Activated T-helper 2 cell treated with anti-CD3 and anti-CD28 coated beads, Interferon-gamma antibody, Interleukin-2, Interleukin-4, amounts not matched to agents 10 μg/mL and 5 μg/mL and 100 μg/mL, durations not matched to agents 14 hours and 24 hours and 36 hours (primary cell): ENCODE measurements around the gene COL13A1. TPM values are rescaled to one million over a fixed set of nuclear protein-coding genes. Genes with fewer than 3 reads are reported as not detected.

Experiments
- DNase-seq: peaks from one replicate; pipeline ENCODE4 v3.0.0; 2021; ENCODE audit warnings: low spot score
- H3K27ac Mint-ChIP-seq: one replicate; pipeline ENCODE4 v1.8.0; 2021; ENCODE audit warnings: mixed read lengths
- H3K27me3 Mint-ChIP-seq: one replicate; pipeline ENCODE4 v1.8.0; 2021; ENCODE audit warnings: low read depth, mixed read lengths
- H3K36me3 Mint-ChIP-seq: one replicate; pipeline ENCODE4 v1.8.0; 2021; ENCODE audit warnings: low read depth, mixed read lengths
- H3K4me1 Mint-ChIP-seq: one replicate; pipeline ENCODE4 v1.8.0; 2021; ENCODE audit warnings: low read depth, mixed read lengths
- H3K4me3 Mint-ChIP-seq: one replicate; pipeline ENCODE4 v1.8.0; 2021; ENCODE audit warnings: low read depth, mild to moderate bottlenecking, moderate library complexity, mixed read lengths
- H3K9me3 Mint-ChIP-seq: one replicate; pipeline ENCODE4 v1.8.0; 2021; ENCODE audit warnings: mixed read lengths
- intact Hi-C: fragments of 100-400 bp; cut with micrococcal nuclease; formaldehyde crosslinking; loops from one replicate; pipeline ENCODE4 v1.15.1; 2023
- total RNA-seq: library from RNA; stranded (reverse); gene quantifications from 2 replicates; pipeline ENCODE4 v1.2.3, GENCODE V29; 2022

Gene COL13A1
- total RNA-seq, 1 donor from 2014 or later = not detected

DNA sequence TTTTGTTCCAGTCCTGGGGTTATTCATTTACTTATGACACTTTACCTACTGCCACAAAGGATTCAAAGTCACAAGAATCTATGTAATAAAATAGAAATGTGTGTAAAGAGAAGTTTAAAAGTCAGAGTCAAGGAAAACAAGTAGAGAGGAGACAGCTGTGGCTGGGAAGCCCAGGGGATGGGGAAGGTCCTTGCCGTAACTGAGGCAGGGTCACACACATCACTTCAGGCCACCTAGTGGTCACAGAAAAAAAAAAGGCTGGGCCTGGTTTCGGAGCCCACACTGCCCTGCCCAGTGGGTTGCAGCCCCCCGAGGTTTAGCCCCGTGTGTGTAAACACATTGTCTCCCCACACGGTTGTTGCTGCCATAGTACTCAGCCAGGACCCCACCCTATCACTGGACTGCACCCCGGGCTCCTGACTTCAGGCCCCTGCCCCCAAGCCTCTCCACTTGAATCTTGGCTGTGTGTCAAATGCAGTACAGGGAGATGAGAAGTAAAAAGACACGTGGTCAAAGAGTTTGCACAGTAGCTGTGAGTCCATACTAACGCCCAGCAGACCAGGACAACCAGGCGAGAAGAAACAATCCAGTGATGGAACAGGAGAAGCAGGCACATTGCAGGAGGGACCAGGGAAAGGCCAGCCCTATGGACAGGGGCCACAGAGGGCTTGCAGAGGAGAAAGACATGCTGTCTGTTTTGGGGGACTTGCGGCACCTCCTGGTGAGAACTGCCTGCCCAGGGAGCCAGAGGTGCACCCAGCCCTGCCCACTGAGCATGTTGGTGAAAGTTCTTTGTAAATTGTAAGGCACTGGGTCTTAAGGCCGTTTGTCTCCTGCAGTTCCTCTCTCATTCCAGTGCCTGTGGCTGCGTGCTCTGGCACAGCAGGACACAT, 159.5 kb downstream of the COL13A1 start:
- no peak overlapping the region for H3K27ac Mint-ChIP-seq

DNA sequence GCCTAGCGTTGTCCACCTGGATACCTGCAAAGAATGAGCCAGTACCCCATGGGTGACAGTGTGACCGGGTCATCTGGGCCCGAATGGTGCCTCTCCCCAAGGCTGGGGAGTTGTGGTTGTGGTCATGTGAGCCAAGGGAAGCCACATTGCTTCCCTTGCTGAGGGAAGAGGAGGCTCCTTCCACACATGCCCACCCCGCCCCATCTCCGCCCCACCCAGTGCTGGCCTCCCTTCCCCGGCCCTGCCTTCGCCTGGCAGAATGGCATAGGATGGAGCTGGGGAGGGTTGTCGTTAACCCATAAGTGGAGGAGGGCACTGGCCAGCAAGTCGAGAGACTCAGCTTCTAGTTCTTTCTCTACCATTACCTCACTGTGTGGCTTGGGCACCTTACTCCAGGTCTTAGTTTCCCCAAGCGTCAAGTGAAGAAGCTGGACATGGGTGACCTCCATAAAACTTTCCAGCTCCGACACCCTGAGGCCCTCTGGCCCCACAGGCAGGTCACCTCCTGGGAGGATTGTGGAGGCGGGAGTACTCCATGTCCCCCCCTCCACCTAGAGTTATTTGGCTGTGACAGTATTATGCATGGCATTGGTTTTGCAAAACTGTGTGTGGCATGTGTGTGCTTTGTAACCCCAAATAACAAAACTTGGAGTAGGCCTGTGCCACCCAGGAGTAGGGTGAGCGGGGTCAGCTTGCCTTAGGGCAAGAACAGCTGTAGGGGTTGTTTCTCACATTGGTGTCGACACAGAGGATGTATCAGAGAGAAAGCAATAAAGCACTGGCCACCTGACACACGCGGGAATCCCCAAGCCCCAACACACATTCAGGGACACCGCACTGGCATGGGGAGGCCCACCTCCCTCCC, 160.4 kb downstream of the COL13A1 start:
- H3K36me3 Mint-ChIP-seq = no peaks in the 10 kb centered on the region
- H3K9me3 Mint-ChIP-seq = no peaks in the 10 kb centered on the region
- no peak overlapping the region for H3K4me3 Mint-ChIP-seq
- DNase-seq = no peak
- no peak overlapping the region for H3K27ac Mint-ChIP-seq
- no peaks in the 10 kb centered on the region for H3K4me1 Mint-ChIP-seq
- peaks cover 10% of the 10 kb centered on the region for H3K27me3 Mint-ChIP-seq
- intact Hi-C loops = no loop called here

More for the DNA sequence above, 159.5 kb downstream of the COL13A1 start:
- DNase-seq = no peak
- intact Hi-C loops = no loop called here
- no peaks in the 10 kb centered on the region for H3K36me3 Mint-ChIP-seq
- no peaks in the 10 kb centered on the region for H3K4me1 Mint-ChIP-seq
- no peak overlapping the region for H3K4me3 Mint-ChIP-seq
- H3K27me3 Mint-ChIP-seq = peaks cover 10% of the 10 kb centered on the region
- H3K9me3 Mint-ChIP-seq = no peaks in the 10 kb centered on the region

DNA sequence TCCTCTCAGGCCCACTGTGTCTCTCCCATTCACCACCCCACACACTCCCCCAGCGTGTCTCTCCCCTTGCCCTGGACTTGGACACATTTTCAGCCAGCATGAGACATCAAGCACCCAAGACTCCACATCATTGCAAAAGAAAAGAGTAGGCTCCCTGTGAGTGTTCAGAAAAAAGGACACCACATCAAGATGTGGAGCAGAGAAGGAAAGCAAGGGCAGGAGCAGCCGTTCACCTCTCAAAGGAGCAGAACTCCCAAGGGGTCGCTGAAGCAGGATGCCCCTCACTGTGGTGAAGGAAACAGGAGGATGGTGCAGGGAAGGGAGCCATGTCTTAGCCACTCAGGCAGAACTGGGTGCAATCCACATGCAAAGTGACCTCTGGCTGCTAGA, 161.0 kb downstream of the COL13A1 start:
- Mint-ChIP-seq H3K36me3 (no peaks in the 10 kb centered on the region), H3K4me3 (no peak overlapping the region), H3K9me3 (no peaks in the 10 kb centered on the region), H3K27me3 (peaks cover 10% of the 10 kb centered on the region), H3K27ac (no peak overlapping the region), H3K4me1 (no peaks in the 10 kb centered on the region)
- no peak for DNase-seq
- intact Hi-C loops = no loop called here

DNA sequence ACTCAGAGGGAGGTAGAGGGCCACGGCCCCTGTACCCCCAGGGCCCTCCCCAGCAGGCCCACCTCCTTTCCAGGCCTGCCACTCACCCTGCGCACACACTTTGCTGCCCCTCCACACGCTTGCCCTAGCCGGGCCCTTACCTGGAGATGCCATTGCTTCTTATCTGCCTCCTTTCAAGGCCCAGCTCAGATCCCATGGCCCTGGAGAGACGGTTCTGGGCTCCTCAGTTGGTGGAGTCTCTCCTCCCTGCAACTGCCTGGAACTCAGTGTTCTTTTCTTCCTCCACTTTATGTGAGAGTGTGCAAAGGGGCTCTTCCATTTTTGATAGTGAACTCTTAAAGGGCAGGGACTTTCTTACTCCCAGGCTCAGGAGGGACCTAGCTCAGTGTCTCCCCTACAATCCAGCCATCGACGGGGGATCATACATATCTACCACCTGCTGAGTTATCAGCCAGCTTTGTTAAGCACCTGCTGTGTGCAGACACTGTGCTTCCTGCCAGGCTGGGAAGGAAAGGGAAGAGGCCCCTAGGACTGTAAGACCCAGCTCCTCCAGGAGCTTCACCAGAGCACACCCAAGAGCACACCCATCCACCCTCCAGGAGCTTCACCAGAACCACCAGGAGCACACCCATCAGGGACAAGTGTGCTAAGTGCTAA, 161.6 kb downstream of the COL13A1 start:
- H3K27me3 Mint-ChIP-seq = peaks cover 9% of the 10 kb centered on the region
- no peaks in the 10 kb centered on the region for H3K9me3 Mint-ChIP-seq
- H3K4me1 Mint-ChIP-seq = no peaks in the 10 kb centered on the region
- DNase-seq = no peak
- no peaks in the 10 kb centered on the region for H3K36me3 Mint-ChIP-seq
- H3K27ac Mint-ChIP-seq = no peak overlapping the region
- intact Hi-C loops = no loop called here
- H3K4me3 Mint-ChIP-seq = no peak overlapping the region

DNA sequence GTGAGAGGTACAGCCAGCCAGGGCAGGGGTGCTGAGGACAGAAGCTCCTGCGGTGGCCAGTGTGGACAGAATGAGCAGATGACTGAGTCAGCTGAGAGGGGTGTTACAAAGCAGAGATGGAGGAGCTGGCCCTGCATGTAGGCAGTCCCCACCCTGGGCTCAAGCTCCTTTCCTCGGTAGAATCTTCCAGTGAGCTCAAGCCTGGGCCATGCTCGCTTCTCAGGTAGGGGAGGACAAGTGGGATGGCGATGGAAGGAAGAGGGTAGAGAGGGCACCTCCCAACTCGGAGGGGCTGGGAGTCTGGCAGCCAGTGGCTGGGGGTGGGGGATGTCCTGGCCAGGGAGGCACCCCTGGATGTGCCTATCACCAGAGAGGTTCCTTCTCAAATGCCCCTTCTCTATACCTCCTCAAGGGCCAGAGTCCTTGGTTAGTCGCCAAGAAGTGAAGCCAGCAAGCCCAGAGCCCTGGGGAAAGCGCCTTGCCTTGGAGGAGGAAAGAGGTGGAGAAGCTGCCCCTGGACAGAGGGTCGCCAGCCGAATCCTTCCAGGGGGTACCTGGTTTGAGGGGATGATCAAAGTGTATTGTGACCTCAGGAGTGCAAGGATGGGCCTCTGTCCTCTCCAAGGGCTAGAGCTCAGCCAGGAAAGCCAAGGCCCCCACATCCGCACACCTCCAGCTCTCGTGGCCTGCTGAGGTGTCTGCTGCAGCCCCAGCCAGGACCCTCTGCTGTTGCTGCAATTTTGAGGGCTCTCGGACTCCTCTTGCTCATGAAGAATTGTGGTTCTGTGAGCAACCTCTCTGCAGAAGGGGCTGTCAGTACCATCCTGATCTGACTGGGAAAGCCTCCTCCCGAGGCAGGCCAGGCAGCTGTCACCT, 162.4 kb downstream of the COL13A1 start:
- Mint-ChIP-seq H3K4me3 (no peak overlapping the region), H3K27ac (no peak overlapping the region), H3K9me3 (no peaks in the 10 kb centered on the region), H3K4me1 (no peaks in the 10 kb centered on the region), H3K27me3 (peaks cover 7% of the 10 kb centered on the region), H3K36me3 (no peaks in the 10 kb centered on the region)
- DNase-seq = no peak
- intact Hi-C loops = no loop called here

DNA sequence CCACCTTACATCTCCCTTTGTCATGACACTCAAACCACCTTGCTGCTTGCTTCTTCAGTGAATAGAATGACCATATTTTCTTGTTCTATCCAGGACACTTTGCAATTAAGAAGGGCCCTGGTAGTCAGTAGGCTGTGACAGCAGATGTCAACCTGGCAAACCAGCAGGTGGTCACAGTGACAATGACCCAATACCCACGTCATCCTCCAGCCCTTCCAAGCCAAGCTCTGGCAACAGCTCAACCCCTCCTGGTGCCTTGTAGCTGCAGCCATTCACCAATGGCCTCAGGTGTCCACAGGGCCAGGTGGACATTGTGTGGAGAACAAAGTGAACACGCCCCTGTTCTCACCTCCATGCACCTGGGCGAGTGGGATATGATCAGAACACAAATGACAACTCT, 163.4 kb downstream of the COL13A1 start:
- Mint-ChIP-seq H3K4me3 (no peak overlapping the region), H3K4me1 (no peaks in the 10 kb centered on the region), H3K27me3 (peaks cover 5% of the 10 kb centered on the region), H3K27ac (no peak overlapping the region), H3K9me3 (no peaks in the 10 kb centered on the region), H3K36me3 (no peaks in the 10 kb centered on the region)
- intact Hi-C loops = no loop called here
- DNase-seq = no peak

DNA sequence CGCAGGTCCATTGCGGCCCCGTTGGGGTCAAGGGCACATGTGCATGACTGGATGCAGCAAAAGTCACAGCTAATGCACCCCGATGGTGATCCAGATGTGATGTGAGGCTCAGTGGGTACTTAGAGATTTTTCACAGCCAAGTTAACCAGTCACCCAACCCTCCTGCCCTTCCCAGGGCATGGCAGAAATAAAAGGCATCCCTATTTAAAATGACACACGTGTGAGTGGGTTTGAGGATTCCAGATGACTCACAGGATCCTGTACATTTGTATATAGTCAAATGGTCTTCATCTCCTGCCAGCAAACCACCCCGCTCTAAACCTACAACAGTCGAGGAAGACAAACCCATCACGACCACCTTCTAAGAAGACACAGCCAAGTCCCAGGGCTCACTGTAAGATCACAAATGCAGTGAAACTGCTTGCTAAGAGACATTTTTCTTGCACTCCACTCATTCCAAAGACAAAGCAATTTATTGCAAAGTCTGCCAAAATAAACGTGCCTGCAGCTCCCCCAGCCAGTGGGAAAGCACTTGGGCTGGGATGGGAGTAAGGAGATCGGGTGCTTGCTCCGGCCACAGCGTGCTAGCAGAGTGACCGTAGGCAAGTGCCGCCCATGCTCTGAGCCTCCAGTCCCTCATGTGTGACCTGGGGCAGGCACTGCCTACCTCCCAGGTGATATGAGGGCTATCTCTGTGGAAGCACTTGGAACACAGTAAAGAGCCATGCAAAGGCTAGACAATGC, 164.4 kb downstream of the COL13A1 start:
- Mint-ChIP-seq H3K36me3 (no peaks in the 10 kb centered on the region), H3K27me3 (peaks cover 10% of the 10 kb centered on the region), H3K4me3 (no peak overlapping the region), H3K9me3 (no peaks in the 10 kb centered on the region), H3K4me1 (no peaks in the 10 kb centered on the region), H3K27ac (no peak overlapping the region)
- no peak for DNase-seq
- intact Hi-C loops = no loop called here

DNA sequence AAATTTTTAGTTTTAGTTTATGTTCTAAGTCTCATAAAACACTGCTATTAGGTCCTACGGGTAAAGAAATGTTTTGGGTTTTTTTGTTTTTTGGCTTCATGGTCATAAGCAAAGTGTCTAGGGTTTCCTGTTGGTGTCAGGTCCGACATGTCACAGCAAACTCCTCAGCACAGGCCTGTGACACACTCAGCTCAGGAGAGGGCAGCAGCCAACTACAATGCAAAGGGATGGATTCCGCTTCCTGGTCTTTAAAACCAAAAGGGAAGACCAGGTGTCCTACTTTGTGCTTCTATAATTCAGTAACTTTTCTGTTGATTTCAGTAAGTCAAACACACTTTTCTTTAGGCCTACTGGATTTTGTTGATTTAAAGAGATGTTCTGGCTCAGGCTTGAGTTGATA, 167.1 kb downstream of the COL13A1 start:
- H3K36me3 Mint-ChIP-seq = no peaks in the 10 kb centered on the region
- H3K27ac Mint-ChIP-seq = no peak overlapping the region
- intact Hi-C loops = no loop called here
- H3K4me1 Mint-ChIP-seq = no peaks in the 10 kb centered on the region
- no peak for DNase-seq
- H3K4me3 Mint-ChIP-seq = no peak overlapping the region
- H3K27me3 Mint-ChIP-seq = peaks cover 21% of the 10 kb centered on the region
- no peaks in the 10 kb centered on the region for H3K9me3 Mint-ChIP-seq

DNA sequence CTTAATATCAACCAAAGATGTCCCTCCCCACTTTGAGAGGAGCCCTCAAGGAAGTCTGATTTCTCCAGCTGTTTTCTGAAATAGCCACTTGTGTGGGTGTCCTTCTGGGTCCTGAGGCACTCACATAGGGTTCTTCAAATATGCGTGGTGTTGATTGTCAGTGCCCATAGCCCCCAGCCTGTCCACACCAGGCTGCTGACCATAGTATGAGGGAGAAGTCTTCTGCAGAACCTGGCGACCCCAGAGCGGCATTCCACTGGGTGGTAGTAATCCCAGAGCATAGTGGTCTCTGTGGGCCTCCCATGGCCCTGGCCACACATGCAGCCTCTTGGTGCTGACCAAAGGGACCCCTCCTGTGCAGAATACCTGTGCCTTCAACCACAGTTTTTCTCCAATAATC, 168.3 kb downstream of the COL13A1 start:
- Mint-ChIP-seq H3K4me3 (no peak overlapping the region), H3K27me3 (peaks cover 27% of the 10 kb centered on the region), H3K9me3 (no peaks in the 10 kb centered on the region), H3K36me3 (no peaks in the 10 kb centered on the region), H3K4me1 (no peaks in the 10 kb centered on the region), H3K27ac (no peak overlapping the region)
- intact Hi-C loops = no loop called here
- no peak for DNase-seq

DNA sequence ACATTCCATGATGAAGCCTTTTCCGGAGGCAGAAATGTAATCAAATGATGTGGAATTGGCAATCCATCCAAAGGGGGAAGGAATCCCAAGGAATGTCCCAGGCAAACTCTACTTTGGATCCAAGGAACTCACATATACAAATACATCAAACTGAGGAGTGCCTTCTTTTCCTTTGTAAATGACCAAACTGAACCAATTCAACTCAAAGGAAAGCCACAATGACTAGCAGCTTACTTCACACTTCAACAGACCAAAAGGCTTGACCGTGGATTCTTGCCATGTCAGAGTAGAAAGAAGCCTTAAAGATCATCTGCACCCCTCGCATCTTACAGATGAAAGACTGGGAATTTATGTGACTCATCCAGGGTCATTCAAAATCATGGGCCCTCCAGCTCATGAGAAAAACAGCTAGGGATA, 171.3 kb downstream of the COL13A1 start:
- no peak overlapping the region for H3K27ac Mint-ChIP-seq
- intact Hi-C loops = no loop called here
- H3K27me3 Mint-ChIP-seq = peaks cover 36% of the 10 kb centered on the region
- DNase-seq = no peak
- no peaks in the 10 kb centered on the region for H3K4me1 Mint-ChIP-seq
- no peaks in the 10 kb centered on the region for H3K9me3 Mint-ChIP-seq
- H3K4me3 Mint-ChIP-seq = no peak overlapping the region
- no peaks in the 10 kb centered on the region for H3K36me3 Mint-ChIP-seq

DNA sequence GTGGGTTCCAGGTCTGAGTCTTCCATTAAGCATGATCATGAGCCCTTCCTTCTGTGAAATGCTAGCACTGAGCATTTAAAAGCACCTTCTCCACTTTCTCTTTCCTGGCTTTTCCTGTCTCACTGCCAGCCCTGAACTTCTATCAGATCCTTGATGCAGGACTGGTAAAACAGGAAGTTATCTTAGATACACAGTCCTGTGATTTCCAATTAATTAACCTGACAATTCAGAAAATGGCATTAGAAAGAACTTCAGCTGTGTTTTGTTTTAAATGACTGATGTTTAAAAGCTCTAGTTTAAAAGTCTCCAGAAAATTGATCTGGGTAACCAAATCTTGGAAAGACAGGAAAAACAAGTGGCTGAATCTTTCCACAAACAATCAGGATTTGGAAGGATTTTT, 172.0 kb downstream of the COL13A1 start:
- no peaks in the 10 kb centered on the region for H3K4me1 Mint-ChIP-seq
- H3K9me3 Mint-ChIP-seq = no peaks in the 10 kb centered on the region
- H3K36me3 Mint-ChIP-seq = no peaks in the 10 kb centered on the region
- intact Hi-C loops = no loop called here
- no peak overlapping the region for H3K27ac Mint-ChIP-seq
- H3K4me3 Mint-ChIP-seq = no peak overlapping the region
- H3K27me3 Mint-ChIP-seq = peaks cover 38% of the 10 kb centered on the region
- DNase-seq = no peak
